Middle frontal gyrus (tissue), 1 donor: ENCODE measurements around the gene ERICH2.
"Not testable (repeated sequence)": the region's sequence is repeated elsewhere in the genome, so short reads cannot be mapped to it uniquely, and the experiment has no call there.

ENCODE experiments used
- DNase-seq: peaks from one replicate; pipeline ENCODE4 v3.0.0-alpha.2; 2015; ENCODE audit warnings: low spot score; ENCODE audit errors: extremely low spot score

The ERICH2 gene

DNA sequence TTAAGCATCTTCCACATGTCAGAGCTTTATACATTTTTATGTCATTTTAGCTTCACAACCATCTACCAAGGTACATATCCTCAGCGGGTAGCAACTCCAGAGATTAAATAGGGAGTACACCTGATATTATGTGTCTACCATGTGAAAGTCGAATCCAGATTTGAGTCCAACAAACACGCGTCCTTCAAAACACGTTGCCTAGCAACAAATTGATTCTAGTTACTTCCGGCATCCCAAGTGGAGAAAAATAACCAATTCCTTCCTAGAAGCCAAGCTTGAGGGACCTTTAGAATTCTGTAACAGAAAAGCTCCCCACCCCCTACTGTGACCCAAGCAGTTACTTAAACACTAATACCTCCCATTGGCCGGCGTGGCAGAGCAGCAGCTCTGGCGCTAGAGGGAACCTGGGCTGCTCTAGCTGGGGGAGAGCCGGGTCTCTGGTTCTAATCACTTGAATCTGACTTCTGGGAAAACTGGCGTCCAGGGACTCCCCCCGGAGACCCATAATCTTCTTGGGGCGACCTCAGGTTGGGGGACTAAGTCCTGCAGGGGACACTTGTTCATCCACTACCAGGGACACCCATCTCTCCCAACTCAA, at the start of gene ERICH2:
Gene ERICH2, plus strand, starts transcription at position 371 of the 598 bp plus-strand sequence. CDS start 304 bp downstream, outside the sequence.
- no peak for DNase-seq

- DNase-seq = no peak
These were observed 48.5 kb upstream of the ERICH2 start for GRCh38 chr2:170721678-170722077.

DNA sequence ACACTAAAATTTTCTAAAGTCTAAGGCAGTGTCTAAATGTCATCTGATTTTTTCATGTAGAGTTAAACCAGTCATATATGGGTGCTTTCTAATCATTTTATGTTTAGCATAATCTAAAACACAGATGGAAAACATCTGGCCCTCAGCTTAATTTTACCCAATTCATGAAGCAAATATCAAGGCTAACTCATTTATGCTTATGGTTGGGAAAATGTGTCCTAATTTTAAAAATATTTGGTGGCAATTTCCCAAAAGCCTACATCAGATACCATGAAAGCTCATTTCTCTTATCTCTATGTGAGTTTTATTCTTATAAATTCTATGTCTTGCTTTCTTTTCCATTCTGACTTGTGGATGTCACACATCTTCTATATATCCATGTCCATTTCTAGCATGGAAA, 47.9 kb upstream of the ERICH2 start:
- no peak for DNase-seq

DNA sequence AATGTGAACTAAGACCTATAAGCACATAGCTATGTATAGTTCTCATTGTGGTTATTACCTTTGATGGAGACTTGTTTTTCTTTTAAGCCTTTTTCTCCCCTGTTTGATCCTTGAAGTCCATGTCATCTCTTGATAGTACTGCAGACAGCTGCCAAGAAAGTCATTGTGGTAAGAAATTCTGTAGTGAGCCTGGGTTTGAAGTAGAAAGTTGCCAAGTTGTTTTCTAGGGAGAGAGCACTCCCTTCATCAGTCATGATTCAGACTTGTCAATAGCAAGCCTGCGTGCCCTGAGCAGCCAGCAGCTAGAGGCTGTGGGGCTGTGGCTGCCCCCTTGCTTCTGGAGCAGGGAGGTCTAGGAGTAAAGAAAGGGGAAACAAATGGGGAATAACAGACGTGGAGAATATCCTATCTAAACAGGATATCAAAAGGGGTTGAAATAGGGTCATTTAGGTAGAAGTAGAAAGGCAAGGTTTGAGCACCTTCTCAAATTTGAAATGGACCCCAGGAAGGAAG, 46.7 kb upstream of the ERICH2 start:
- DNase-seq = no peak

- no peak for DNase-seq
These were observed 36.2 kb upstream of the ERICH2 start for GRCh38 chr2:170733798-170734600.

GRCh38 chr2:170734601-170735000, 35.6 kb upstream of the ERICH2 start:
- not testable (repeated sequence) for DNase-seq

DNA sequence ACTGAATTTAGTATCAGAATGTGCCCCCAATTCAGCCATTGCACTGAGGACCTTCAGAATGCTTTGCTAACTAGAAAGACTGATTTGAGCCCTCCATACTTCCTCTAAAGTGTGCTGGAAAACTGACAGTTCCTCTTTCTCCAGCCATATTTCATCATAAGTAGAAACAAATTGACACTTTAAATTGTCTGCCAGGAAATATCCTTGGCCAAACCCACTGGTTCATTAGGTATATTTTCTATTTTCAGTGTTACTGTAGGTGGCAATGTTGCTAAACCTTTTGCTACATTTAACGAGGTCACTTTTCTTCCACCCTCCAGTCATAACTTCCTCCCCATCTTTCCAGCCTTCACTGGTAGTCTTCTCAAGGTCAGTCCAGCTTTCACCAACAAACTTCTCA, 33.5 kb upstream of the ERICH2 start:
- DNase-seq = no peak

DNA sequence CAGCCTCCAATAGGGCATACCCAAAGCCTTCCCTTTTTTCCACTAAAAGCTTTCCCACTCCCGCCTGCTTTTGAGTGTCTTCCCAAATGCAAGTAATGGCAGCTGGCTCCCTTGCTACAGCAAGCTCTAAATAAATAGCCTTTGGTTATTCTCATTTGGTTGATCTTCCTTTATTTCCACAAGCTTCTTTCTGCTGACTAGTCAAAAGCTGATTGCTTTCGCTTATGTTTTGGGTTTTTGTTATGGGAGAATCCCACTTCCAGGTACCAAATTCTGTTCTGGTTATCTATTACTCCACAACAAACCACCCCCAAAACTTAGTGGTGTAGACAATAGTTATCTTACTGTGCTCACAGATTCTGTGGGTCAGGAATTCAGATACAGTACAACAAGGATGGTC, 32.8 kb upstream of the ERICH2 start:
- no peak for DNase-seq

GRCh38 chr2:170737821-170738220, 32.4 kb upstream of the ERICH2 start:
- DNase-seq = no peak

DNA sequence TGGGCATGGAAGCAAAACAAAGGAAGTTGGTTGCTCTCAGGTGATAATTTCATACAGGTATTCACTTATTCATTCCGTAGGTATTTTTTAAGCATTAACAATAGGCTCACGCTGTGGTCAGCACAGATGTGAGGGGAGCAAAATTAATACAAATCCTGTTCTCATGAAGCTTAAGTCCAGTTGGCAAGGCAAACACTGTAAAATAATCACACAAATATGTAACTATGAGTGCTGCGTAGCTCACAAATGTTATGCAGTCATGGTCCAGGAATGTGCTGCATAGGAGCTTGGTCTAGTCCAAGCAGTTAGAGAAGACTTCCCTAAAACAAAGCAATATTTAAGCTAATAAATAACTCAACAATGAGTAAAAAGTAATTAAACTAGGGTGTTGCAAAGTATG, 31.1 kb upstream of the ERICH2 start:
- DNase-seq = no peak

DNA sequence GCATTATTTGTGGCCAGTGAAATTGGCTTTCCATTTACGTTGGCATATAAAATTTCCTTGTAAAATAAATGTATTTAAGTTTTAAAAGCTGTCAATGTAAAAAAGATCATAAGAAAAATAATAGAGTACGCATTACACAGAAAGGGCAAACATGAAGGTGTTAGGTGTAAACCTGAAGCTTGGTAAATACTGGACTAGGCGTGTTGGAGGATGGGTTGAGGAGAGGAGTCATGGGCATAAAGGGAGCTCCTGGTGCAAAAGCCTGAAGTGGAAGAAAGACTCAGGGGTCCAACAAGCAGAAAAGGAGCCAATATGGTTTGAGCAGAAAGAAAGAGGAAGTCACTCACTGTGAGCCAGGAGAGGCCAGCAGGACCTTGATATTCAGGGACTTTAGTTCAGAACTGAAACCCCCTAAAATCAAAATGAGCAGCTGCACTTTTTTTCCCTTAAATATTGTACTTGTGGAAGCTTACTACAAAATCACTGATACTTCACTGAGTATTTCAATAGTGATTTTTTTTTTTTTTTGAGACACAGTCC, 30.6 kb upstream of the ERICH2 start:
- DNase-seq = no peak

DNA sequence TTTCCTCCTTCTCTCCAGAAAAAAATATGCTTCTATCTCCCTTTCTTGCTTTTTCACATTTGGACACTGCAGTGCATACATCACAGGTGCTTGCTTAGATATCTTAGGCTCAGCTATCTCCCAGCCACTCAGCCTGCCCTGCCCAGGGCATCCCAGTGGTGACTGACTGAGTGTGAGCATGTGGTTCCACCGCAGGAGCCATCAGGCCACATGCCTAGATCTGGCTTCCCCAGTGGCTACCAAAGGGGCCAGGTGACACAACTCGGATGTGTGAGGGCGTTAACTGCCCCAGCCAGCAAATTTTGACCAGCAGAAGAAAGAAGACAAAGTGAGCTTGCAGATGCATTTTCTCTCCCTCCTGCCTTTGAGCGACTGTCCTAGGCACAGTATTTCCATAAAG, 29.5 kb upstream of the ERICH2 start:
- no peak for DNase-seq

DNA sequence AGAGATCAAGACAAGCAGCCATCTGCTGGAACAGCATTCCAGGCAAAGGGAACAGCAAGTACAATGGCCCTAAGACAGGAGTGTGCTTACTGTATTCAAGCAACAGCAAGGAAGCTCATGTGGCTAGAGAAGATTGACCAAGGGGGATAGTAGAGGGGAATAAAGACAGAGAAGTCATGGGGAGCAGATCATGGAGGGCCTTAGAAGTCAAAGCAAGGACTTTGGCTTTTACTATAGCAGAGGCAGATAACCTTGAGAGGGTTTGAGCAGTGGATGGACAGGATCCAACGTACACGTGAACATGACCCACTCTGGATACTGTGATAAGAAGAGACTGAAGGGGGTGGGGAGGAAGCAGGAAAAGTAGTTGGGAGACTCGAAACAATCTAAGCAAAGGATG, 28.2 kb upstream of the ERICH2 start:
- no peak for DNase-seq

- no peak for DNase-seq
These were observed 27.2 kb upstream of the ERICH2 start for GRCh38 chr2:170742896-170743529.

- DNase-seq = no peak
These were observed 26.5 kb upstream of the ERICH2 start for GRCh38 chr2:170743530-170744239.

DNA sequence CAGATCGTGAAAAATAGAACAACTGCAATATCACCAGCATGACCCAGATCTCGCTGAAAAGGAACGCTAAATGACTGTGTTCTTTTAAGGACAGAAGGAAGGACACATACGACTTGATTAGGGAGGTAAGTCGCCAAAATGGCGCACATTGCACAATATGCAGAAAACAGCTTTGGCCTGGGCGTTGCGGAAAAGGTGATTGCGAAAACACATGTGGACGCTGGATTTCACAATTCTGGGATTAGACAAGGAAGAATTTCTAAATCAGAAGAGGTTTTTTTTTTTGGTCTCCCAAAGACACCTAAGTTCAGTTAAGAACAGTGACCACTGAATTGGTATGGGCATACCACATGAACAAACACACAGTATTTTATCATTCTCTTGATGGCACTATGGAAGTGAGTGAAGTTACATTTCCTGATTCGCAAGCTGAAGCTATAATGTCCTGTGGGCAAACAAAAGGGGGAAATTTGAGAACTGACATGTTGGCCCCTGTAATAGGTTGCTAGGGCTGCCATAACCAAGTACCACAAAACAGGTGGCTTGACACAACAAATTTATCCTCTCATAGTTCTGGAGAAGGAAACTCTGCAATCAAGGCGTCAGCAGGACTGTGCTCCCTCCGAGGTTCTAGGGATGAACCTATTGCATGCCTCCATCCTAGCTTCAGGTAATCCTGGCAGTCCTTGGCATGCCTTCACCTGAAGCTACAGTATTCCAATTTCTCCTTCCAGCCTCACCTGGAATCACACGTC, 25.8 kb upstream of the ERICH2 start:
- DNase-seq = no peak

- no peak for DNase-seq
These were observed 24.9 kb upstream of the ERICH2 start for GRCh38 chr2:170745305-170745704.

GRCh38 chr2:170747921-170748320, 22.3 kb upstream of the ERICH2 start:
- DNase-seq = no peak

GRCh38 chr2:170751555-170751954, 18.6 kb upstream of the ERICH2 start:
- not testable (repeated sequence) for DNase-seq

GRCh38 chr2:170761572-170761971, 8.6 kb upstream of the ERICH2 start:
- no peak for DNase-seq

DNA sequence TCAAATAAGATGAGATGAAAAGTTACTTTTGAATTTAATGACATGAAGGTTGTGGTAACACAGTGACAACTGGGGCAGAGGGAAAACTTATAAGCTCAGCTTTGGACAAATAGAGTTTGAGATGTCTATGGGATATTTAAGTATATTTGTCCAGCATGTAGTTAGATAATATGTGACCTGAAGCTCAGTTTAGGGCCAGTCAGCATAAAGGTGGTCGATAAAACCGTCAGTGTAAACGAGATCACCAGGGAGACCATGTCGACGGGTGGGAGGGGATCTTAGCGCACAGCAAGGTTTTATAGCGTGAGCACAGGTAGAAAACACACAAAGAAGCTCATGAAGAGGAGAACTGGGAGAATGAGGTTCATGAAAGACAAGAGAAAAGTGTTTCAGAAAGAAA, 7.4 kb upstream of the ERICH2 start:
- DNase-seq = no peak
